ENCODE results near the gene C11orf54.

DNA sequence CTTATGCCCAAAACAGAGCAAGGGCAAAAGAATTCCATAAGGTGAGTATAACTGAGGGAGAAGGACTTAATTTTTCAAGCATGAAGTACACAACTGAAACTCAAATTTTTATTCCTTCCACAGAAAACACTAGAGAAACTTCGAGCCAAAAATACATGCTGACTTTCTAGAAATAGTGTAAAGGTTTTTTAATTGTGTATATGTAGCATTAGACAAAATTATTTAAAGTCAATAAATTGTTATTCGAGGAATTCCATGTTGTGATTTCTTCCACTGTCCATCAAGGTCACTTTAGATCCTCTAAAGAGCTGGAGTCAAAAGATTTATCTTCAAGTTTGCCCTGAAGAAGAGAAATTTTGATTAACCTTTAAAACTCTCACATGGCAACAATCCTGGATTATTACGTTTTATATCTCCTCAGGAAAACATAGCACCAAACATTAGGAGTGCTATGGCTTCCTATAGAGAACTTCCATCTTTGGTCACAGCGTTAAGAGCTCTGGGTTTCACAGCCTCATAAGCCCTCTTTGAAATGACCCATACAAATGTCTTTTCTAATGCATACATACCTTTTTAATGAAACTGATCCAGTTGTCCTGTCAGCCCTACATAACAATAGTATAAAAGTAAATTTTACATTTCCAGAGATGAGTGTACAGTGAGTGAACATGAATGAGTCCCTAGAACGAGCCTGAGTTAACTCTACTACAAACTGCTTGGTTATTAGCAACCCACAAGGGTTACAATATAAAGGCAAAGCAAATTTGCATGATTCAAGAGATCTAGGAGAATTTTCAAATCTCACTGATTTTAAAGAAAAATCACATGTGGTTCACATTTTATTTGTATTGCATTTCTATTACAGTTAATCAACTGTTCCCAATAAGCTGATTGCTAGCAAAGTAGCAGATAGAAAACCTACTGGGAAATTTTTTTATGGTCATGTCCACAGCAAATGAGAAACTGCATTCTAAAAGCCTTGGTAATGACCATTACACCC lies 11.1 kb upstream of the C11orf54 start:
- no peak for TF ChIP-seq GATA2 (IDR thresholded peaks at IDR 0.05; ENCODE audit: low read depth, low read length)
- no peak for TF ChIP-seq GATA3 (IDR thresholded peaks at IDR 0.05; ENCODE audit: low read depth, low read length)

Data from SH-SY5Y (cell line).